Activated CD4-positive, alpha-beta T cell treated with anti-CD3 and anti-CD28 coated beads for 36 hours (primary cell): ENCODE data around the gene CHST15. TPM values are rescaled to one million over a fixed set of nuclear protein-coding genes. Genes with fewer than 3 reads are reported as not detected.

Experiments
- ATAC-seq: fragments of 200-7000 bp; cut with Tn5 transposase; one replicate; pipeline ENCODE4 v1.10.0; 2021; ENCODE audit warnings: mild to moderate bottlenecking, moderate library complexity
- CTCF ChIA-PET: fragments of 350-600 bp; sonication (Branson Sonifier 250); formaldehyde crosslinking; loops from one replicate; lab custom pipeline; 2021; ENCODE audit warnings: antibody characterized with exemption; lab: Charles Lee
- POLR2A ChIA-PET: fragments of 350-600 bp; sonication (Branson Sonifier 250); formaldehyde crosslinking; loops from one replicate; lab custom pipeline; 2021; ENCODE audit warnings: antibody characterized with exemption, inconsistent platforms; lab: Charles Lee
- DNase-seq: peaks from one replicate; pipeline ENCODE4 v3.0.0-alpha.2; 2020
- H3K27ac Mint-ChIP-seq: one replicate; pipeline ENCODE4 v1.8.0; 2021; ENCODE audit warnings: mixed read lengths
- H3K27me3 Mint-ChIP-seq: one replicate; pipeline ENCODE4 v1.8.0; 2021; ENCODE audit warnings: mixed read lengths
- H3K36me3 Mint-ChIP-seq: one replicate; pipeline ENCODE4 v1.8.0; 2021; ENCODE audit warnings: low read depth, mixed read lengths
- H3K4me1 Mint-ChIP-seq: one replicate; pipeline ENCODE4 v1.8.0; 2021; ENCODE audit warnings: mixed read lengths
- H3K4me3 Mint-ChIP-seq: one replicate; pipeline ENCODE4 v1.8.0; 2021; ENCODE audit warnings: mild to moderate bottlenecking, moderate library complexity, mixed read lengths
- H3K9me3 Mint-ChIP-seq: one replicate; pipeline ENCODE4 v1.8.0; 2021; ENCODE audit warnings: low read depth, mixed read lengths
- intact Hi-C, 2 experiments: fragments of 100-400 bp; cut with DNase I in 1 of 2; cut with micrococcal nuclease in 1 of 2; formaldehyde crosslinking; loops; one replicate each; pipeline versions ENCODE4 v1.14.2 to v1.15.1; 2022 to 2024; cut with DNase I, micrococcal nuclease
- total RNA-seq, 2 experiments: library from RNA; stranded (reverse); gene quantifications; one replicate each; pipeline ENCODE4 v1.2.3, GENCODE V29; 2021

Gene CHST15, protein sequence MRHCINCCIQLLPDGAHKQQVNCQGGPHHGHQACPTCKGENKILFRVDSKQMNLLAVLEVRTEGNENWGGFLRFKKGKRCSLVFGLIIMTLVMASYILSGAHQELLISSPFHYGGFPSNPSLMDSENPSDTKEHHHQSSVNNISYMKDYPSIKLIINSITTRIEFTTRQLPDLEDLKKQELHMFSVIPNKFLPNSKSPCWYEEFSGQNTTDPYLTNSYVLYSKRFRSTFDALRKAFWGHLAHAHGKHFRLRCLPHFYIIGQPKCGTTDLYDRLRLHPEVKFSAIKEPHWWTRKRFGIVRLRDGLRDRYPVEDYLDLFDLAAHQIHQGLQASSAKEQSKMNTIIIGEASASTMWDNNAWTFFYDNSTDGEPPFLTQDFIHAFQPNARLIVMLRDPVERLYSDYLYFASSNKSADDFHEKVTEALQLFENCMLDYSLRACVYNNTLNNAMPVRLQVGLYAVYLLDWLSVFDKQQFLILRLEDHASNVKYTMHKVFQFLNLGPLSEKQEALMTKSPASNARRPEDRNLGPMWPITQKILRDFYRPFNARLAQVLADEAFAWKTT
- under 1 TPM; 0.40 to 0.43 TPM for total RNA-seq

DNA sequence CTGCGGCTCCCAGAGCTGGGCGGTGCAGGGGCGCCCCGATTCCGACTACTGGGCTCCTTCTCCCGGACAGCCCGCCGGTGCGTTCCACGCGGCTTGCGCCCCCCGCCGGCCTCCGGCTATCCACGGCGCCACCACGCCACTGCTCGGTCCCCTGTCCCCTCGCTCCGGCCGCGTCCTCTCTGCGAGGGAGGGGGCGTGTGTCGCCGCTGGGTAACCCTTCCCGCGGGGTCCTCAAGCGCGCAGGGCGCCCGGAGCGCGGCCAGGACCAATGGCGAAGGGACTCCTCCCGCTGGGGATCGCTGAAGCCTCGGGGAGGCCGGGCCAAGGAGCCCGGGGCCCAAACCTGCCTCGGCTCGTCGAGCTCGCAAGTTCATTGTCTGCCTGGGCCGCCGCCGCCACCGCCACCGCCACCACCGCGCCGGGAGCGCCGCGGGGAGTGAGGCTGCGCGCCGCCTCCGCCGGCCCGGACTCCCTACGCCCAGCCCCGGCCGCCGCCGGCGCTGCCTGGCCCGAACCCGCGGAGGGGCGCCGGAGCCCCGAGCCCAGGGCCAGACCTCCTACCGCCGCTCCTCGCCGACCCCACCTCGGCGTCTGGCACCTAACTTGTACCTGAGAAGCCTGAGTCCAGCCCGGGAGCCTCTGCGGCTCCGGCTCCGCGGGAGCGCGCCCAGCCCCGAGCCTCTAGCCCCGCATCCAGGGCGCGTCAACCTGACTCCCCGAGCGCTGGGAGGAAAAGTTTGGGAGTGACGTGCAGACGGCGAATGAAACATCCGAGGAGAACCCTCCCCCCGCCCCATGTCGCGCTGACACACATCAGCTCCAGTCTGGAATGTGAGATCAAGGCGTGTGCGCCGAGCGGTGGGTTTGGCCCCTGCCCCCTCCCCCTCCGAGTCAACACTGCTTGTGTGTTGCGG, at the start of gene CHST15:
TSS of gene CHST15 (minus strand) at position 739 of the 914 bp plus-strand sequence. CDS start 47,386 bp downstream, outside the sequence.
- ChIA-PET POLR2A (no interaction called here), CTCF (interaction anchor here (0.6 to 1.4 kb wide), 2 partner anchors 10 to 20 kb away, joined by 3 to 5 read pairs; no protein-coding TSS in a partner anchor)
- Mint-ChIP-seq H3K4me1 (peaks cover 2% of the 10 kb centered on the region), H3K27ac (no peak within 1 kb of the TSS), H3K36me3 (no peaks in the 10 kb centered on the region), H3K4me3 (peak within 1 kb of the TSS; percentile 54), H3K27me3 (peaks cover 51% of the 10 kb centered on the region), H3K9me3 (no peaks in the 10 kb centered on the region)
- DNase-seq (peak; percentile 18), ATAC-seq (peak; percentile 14)
- intact Hi-C loops = loop anchor here in 1 of 2 experiments (2.0 to 5.0 kb wide), 2 partner anchors 98 to 956 kb away; partner anchors contain the start of gene HMX3

DNA sequence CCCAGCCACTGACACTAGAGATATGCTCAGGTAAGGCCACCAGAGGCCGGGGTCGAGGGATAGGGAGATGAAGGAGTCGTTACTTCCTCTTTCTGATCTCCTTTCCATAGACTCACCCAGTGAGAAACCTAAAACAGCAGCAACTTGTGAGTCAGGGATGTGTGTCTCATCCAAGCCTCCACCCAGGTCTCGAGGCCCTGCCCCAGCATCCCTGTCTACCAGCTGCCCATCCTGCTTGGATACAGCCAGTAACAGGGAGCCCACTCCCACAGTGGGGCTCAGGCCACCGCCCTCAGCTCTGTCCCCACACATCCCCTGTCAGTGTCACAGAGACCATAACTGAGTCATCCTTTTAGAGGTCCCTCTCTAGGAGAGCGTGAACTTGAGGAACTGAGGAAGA, 49.6 kb upstream of the CHST15 start:
- no peaks in the 10 kb centered on the region for H3K36me3 Mint-ChIP-seq
- DNase-seq = no peak
- ChIA-PET CTCF (no interaction called here), POLR2A (no interaction called here)
- H3K9me3 Mint-ChIP-seq = no peaks in the 10 kb centered on the region
- H3K4me1 Mint-ChIP-seq = no peaks in the 10 kb centered on the region
- H3K27ac Mint-ChIP-seq = no peak overlapping the region
- ATAC-seq = no peak
- H3K4me3 Mint-ChIP-seq = no peak overlapping the region
- no peaks in the 10 kb centered on the region for H3K27me3 Mint-ChIP-seq
- intact Hi-C loops = no loop called here

DNA sequence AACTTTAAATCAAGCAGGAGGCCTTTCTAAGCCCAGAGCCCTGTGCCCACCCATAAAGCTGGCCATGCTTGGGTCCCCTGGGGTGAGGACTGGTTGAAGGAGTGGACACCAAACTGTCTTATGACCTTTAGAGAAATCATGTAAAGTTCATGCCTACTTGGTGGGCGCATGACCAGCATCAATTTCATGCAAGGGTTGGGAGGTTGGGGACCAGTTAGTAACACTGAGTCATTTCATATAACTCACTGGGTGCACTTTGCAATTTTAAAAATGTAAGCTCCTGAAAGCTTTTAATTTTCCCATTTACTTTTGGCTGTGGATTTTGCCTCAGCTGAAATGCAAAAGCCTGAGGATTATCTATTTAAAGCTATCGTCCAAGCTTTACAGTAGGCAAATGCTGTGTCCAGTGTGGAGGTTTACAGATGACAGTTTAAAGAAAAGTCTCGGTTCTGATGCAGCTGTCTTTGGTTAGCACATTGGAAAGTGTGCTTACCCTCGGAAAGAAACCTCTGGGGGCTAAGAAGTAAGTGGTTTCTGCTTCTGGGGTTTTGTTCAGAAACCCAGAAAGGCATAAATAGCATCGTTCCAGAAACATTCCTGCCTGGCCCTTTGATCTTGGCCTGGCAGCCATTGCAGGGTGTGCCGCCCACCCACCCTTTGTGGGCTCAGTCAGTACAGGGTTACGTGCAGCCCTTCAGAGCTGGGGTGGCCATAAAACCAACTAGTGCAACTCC, 48.8 kb upstream of the CHST15 start:
- Mint-ChIP-seq H3K36me3 (no peaks in the 10 kb centered on the region), H3K27me3 (peaks cover 2% of the 10 kb centered on the region), H3K9me3 (no peaks in the 10 kb centered on the region), H3K27ac (no peak overlapping the region), H3K4me3 (no peak overlapping the region), H3K4me1 (no peaks in the 10 kb centered on the region)
- CTCF ChIA-PET = no interaction called here
- DNase-seq = no peak
- POLR2A ChIA-PET = no interaction called here
- no peak for ATAC-seq
- intact Hi-C loops = no loop called here

DNA sequence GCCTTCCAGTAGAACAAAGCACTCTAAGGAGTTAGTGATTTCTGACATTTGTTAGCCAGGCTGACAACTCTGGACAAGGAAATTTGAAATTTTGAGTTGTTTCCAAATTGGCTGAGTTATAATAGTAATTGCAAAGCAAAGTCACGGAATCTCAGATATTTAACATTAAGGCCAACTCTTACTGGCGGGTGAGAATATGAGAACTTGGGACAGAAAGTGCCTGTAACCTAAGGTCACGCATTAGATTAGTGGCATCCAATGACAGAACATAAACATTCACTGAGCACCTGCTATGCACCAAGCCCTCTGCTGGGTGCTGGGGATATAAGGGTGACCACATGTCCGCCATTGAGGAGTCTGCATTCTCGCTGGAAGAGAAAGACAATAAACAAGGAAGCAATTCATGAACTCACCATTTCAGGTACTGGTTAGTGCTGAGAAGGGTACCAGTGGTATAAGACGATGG, 45.5 kb upstream of the CHST15 start:
- no peak overlapping the region for H3K27ac Mint-ChIP-seq
- no peaks in the 10 kb centered on the region for H3K36me3 Mint-ChIP-seq
- ChIA-PET POLR2A (no interaction called here), CTCF (interaction anchor here (0.7 kb wide), 1 partner anchor 9 kb away, joined by 3 read pairs; no protein-coding TSS in a partner anchor)
- intact Hi-C loops = no loop called here
- no peak for DNase-seq
- ATAC-seq = no peak
- no peaks in the 10 kb centered on the region for H3K4me1 Mint-ChIP-seq
- peaks cover 2% of the 10 kb centered on the region for H3K27me3 Mint-ChIP-seq
- H3K4me3 Mint-ChIP-seq = no peak overlapping the region
- no peaks in the 10 kb centered on the region for H3K9me3 Mint-ChIP-seq

DNA sequence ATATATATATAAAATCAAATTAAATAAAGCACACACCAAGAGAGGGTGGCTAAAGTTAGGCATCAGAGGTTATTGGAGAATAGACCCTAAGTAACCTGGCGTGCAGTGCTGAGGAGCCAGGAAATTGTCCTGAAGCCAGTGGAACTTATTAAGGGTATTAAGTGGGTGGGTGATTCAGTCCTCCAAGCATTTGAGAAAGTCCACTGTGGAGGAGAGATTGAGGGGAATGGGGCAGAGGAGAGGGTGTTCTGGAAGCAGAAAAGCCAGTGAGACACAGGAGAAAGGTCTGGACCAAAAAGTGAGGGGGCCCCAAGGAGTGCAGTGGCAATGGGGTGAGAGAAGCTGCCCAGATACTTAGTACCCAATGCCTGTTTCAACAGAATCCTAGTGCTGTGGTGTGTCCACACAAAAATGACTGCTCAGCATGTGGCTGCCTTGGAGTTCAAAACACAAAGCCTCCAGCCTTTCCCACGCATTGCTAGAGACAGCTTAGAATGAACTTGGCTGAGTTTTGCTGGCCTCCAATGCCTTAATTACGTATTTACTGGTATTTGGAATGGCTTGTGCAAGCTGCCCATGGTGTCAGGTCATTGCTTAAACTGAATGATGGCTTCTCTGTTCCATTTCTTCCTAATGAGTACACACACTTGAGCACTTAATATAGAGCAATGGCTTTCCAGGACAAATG, 44.9 kb upstream of the CHST15 start:
- ATAC-seq (no peak), DNase-seq (no peak)
- CTCF ChIA-PET = no interaction called here
- H3K27ac Mint-ChIP-seq = no peak overlapping the region
- no peaks in the 10 kb centered on the region for H3K36me3 Mint-ChIP-seq
- POLR2A ChIA-PET = no interaction called here
- H3K4me1 Mint-ChIP-seq = no peaks in the 10 kb centered on the region
- peaks cover 2% of the 10 kb centered on the region for H3K27me3 Mint-ChIP-seq
- no peaks in the 10 kb centered on the region for H3K9me3 Mint-ChIP-seq
- H3K4me3 Mint-ChIP-seq = no peak overlapping the region
- intact Hi-C loops = no loop called here

DNA sequence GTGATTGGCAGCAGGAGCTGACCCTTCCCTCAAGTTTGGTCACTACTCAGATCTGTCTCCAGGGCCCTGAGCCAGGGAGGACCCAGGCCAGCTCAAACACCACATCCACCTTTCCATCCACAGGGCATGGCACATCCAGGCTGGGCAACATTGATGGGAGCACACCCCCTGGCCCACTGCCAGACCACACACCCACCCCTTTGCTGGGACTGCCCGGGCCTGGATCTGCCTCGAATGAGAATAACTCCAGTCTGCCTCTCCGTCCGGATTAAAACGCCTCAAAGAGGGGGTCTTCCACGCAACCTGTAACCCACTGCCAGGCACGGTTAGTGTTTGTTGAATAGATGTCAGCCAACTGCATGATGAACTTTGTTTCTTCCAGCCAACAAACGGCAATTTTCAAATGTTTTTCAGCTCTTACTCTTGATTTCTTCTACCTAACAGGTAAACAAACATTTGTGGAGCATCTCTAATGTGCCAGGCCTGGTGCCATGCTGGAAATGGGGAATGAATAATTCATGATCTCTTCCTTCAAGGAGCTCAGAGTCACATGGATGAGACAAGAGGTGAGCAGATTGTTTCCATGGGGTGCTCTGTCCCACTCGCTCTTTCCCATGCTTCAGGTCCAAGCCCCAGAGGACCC, 41.0 kb upstream of the CHST15 start:
- DNase-seq = no peak
- Mint-ChIP-seq H3K4me3 (no peak overlapping the region), H3K4me1 (no peaks in the 10 kb centered on the region), H3K27ac (no peak overlapping the region), H3K9me3 (no peaks in the 10 kb centered on the region), H3K27me3 (peaks cover 2% of the 10 kb centered on the region), H3K36me3 (no peaks in the 10 kb centered on the region)
- ChIA-PET CTCF (no interaction called here), POLR2A (no interaction called here)
- no peak for ATAC-seq
- intact Hi-C loops = no loop called here

DNA sequence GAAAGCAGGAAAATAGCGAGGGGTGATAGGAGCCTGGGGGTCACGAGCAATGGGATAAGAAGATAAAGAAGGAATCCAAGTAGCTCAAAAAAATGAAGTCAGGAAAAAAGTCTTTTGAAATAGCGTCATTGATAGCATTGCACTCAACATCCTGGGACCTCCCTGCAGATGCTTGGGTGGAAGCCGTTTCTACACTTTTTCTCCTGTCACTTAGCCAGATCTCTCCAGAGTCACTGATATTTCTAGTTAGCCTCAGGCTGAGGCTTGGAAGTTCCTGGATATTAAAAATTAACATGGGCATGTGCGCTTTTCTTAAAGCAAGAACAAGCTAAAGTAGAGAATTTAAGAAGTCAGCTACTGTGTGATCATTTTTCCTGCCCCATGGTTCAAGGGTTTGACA, 39.5 kb upstream of the CHST15 start:
- Mint-ChIP-seq H3K27me3 (peaks cover 2% of the 10 kb centered on the region), H3K36me3 (no peaks in the 10 kb centered on the region), H3K4me1 (no peaks in the 10 kb centered on the region), H3K4me3 (no peak overlapping the region), H3K27ac (no peak overlapping the region), H3K9me3 (no peaks in the 10 kb centered on the region)
- intact Hi-C loops = no loop called here
- POLR2A ChIA-PET = no interaction called here
- no peak for ATAC-seq
- no peak for DNase-seq
- CTCF ChIA-PET = interaction anchor here (0.6 kb wide), 1 partner anchor 66 kb away, joined by 3 read pairs; no protein-coding TSS in a partner anchor

DNA sequence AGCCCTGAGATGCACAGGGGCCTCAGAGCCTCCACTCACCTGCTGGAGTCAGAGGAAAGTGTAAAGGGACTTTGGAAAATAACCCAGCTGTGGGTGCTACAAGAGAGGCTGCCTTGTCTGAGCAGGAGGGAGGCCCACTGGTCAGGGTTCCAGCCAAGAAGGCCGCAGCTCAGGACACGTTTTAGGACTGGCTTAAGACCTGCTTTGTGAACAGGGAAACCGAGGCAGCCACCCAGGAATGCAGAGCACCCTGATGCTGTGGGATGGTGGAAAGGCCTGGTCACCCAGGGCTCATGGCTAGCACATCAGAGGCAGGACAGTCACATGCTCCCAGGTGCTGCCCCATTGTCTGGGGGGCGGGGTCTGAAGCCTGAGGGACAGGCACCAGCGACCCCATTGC, 38.9 kb upstream of the CHST15 start:
- DNase-seq (no peak), ATAC-seq (no peak)
- Mint-ChIP-seq H3K4me1 (no peaks in the 10 kb centered on the region), H3K36me3 (no peaks in the 10 kb centered on the region), H3K9me3 (no peaks in the 10 kb centered on the region), H3K4me3 (no peak overlapping the region), H3K27me3 (no peaks in the 10 kb centered on the region), H3K27ac (no peak overlapping the region)
- CTCF ChIA-PET = interaction anchor here (0.7 kb wide), 1 partner anchor 136 kb away, joined by 3 read pairs; no protein-coding TSS in a partner anchor
- intact Hi-C loops = no loop called here
- POLR2A ChIA-PET = no interaction called here

DNA sequence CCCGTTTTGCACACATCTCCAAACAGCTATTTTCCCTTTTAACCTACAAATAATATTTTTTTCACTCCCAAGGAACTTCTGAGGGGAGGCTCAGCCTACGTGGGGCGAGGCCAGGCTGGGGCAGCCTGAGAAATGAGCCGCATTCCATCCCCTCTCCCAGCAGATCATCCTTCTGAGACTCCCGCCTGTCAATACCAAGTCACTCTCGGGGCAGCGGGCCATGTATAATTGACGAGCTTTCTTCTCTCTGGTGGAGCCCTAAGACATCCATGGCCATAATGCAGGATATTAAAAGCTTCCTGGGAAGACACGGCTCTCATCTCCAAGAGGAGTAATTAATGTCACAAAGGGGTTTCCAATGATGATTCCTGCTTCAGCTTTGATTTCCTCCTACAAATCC, 37.8 kb upstream of the CHST15 start:
- Mint-ChIP-seq H3K4me1 (no peaks in the 10 kb centered on the region), H3K4me3 (no peak overlapping the region), H3K9me3 (no peaks in the 10 kb centered on the region), H3K27me3 (no peaks in the 10 kb centered on the region), H3K36me3 (no peaks in the 10 kb centered on the region), H3K27ac (no peak overlapping the region)
- ATAC-seq = no peak
- intact Hi-C loops = no loop called here
- ChIA-PET CTCF (interaction anchor here (0.6 kb wide), 1 partner anchor 84 kb away, joined by 3 read pairs; no protein-coding TSS in a partner anchor), POLR2A (no interaction called here)
- DNase-seq = no peak

DNA sequence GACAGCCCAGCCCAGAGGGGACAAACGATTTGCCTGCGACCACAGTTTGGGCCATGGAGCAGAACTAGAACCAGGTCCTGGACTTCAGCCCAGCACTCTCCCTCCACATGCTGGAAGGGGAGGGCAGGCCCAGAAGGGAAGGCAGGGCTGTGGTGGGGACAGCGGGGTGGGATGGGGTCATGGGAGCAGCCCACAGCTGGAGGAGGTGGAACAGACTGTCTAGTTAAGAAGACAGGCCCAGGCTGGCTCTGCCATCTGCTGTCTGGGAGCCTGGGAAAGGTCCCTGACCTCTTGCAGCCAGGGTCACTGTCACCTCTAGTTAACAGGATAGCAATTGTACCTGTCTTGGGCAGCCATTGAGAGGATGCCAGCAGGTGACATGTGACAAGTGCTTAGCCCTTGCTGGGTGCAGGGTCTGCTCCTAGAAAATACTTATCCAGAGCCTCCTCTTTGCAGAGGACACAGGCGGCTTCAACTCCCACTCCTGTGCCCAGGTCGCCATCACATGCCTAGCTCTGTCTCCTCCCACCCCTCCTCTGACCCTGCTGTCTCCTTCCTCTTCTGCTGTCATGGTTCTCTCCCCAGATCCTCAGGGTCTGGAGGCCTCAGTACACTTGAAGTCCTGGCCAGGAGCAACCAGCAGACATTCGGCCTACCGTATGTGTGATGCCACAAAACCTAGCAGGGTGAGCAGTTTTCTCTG, 37.0 kb upstream of the CHST15 start:
- DNase-seq (no peak), ATAC-seq (no peak)
- H3K9me3 Mint-ChIP-seq = no peaks in the 10 kb centered on the region
- no peak overlapping the region for H3K4me3 Mint-ChIP-seq
- intact Hi-C loops = no loop called here
- H3K4me1 Mint-ChIP-seq = no peaks in the 10 kb centered on the region
- ChIA-PET POLR2A (no interaction called here), CTCF (no interaction called here)
- no peaks in the 10 kb centered on the region for H3K27me3 Mint-ChIP-seq
- no peaks in the 10 kb centered on the region for H3K36me3 Mint-ChIP-seq
- H3K27ac Mint-ChIP-seq = no peak overlapping the region
